ENCODE data around the gene SAMD14. TPM values are rescaled to one million over a fixed set of nuclear protein-coding genes. Genes with fewer than 3 reads are reported as not detected.

The SAMD14 gene
- total and polyA plus RNA-seq, 7 donors = 0.55 to 2.7 (median 1.0) TPM

DNA sequence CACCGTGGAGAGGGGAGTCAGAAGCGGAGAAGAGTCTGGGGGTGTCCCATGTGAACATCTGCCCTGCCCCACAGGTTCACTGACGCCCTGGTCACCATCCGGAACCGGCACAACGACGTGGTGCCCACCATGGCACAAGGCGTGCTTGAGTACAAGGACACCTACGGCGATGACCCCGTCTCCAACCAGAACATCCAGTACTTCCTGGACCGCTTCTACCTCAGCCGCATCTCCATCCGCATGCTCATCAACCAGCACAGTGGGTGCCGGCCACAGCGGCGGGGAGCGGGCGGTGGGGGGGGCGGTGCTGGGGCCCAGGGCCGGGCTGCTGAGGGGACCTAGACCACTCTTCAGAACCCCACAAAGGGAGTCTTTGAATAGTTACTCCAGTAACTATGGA is 24.1 kb downstream of the SAMD14 start:
- no peak for DNase-seq
- Histone ChIP-seq H3K36me3 (ENCODE audit: insufficient read depth in 1 of 2, low read depth in 1 of 2) (peaks cover 0 to 62% of the 10 kb centered on the region in 2 donors), H3K9me3 (no peaks in the 10 kb centered on the region), H3K27ac (no peak overlapping the region), H3K4me1 (peaks cover 37% of the 10 kb centered on the region), H3K4me3 (no peak overlapping the region), H3K27me3 (ENCODE audit: insufficient read depth in 3 of 3, low read length in 2 of 3) (no peaks in the 10 kb centered on the region)
- ATAC-seq = no peak
- WGBS, 3 donors = 89 to 92% (median 90%) methylated on average over 21 of the region's 21 CpGs
- intact Hi-C loops (cut with DNase I) = no loop called here
- TF ChIP-seq, protein P1, sequence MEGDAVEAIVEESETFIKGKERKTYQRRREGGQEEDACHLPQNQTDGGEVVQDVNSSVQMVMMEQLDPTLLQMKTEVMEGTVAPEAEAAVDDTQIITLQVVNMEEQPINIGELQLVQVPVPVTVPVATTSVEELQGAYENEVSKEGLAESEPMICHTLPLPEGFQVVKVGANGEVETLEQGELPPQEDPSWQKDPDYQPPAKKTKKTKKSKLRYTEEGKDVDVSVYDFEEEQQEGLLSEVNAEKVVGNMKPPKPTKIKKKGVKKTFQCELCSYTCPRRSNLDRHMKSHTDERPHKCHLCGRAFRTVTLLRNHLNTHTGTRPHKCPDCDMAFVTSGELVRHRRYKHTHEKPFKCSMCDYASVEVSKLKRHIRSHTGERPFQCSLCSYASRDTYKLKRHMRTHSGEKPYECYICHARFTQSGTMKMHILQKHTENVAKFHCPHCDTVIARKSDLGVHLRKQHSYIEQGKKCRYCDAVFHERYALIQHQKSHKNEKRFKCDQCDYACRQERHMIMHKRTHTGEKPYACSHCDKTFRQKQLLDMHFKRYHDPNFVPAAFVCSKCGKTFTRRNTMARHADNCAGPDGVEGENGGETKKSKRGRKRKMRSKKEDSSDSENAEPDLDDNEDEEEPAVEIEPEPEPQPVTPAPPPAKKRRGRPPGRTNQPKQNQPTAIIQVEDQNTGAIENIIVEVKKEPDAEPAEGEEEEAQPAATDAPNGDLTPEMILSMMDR (IDR thresholded peaks at IDR 0.05) = no peak

DNA sequence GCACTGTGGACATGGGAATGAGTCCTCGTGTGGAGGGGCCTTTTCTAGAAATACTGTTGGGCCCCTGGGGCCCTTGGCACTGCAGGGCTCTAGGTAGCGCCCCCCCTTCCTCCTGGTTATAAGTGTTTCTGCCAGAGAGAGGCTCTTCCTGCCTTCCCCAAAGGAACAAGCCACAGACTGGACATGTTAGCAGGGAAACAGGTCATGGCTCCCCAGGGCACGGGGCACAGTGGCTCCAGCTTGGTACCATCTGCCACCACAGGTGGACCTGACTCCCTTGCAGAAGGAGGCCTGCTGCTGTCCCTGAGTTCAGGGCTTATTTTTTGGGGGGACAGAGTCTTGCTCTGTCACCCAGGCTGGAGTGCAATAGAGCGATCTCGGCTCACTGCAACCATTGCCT is 26.0 kb downstream of the SAMD14 start:
- peaks cover 48% of the 10 kb centered on the region for H3K4me1 ChIP-seq
- H3K27me3 ChIP-seq (ENCODE audit: insufficient read depth in 3 of 3, low read length in 2 of 3) = no peaks in the 10 kb centered on the region
- no peak overlapping the region for H3K4me3 ChIP-seq
- no peak for ATAC-seq
- no peak for DNase-seq
- TF ChIP-seq, protein P1 (IDR thresholded peaks at IDR 0.05) = no peak
- H3K9me3 ChIP-seq = no peaks in the 10 kb centered on the region
- H3K27ac ChIP-seq = peak overlapping the region; percentile 88
- WGBS, 3 donors = 87 to 94% (median 92%) methylated on average over 5 of the region's 5 CpGs
- peaks cover 0 to 52% of the 10 kb centered on the region in 2 donors for H3K36me3 ChIP-seq (ENCODE audit: insufficient read depth in 1 of 2, low read depth in 1 of 2)
- intact Hi-C loops (cut with DNase I) = no loop called here

DNA sequence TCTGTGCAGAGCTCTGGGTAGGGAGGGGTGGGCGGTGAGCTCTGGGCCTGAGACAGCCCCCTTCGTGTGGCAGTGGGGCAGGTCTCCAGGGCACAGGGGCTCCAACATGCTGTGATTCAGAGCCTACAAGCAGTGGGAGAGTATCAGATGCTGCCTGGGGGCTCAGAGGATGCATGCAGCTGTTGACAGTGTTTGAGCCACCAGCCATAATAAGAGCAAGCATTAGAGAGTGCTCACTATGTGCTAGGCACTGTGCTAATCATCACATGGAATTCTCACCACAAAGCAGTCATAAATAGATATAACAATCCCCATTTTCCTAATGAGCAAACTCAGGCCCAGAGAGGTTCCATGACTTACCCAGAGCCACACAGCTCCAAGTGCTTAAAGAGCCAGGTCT is 26.7 kb downstream of the SAMD14 start:
- Histone ChIP-seq H3K27me3 (ENCODE audit: insufficient read depth in 3 of 3, low read length in 2 of 3) (no peaks in the 10 kb centered on the region), H3K4me3 (no peak overlapping the region), H3K36me3 (ENCODE audit: insufficient read depth in 1 of 2, low read depth in 1 of 2) (peaks cover 0 to 52% of the 10 kb centered on the region in 2 donors), H3K4me1 (peaks cover 55% of the 10 kb centered on the region), H3K27ac (peak overlapping the region; percentile 88), H3K9me3 (no peaks in the 10 kb centered on the region)
- TF ChIP-seq, protein P1 (IDR thresholded peaks at IDR 0.05) = no peak
- ATAC-seq (no peak), DNase-seq (no peak)
- intact Hi-C loops (cut with DNase I) = no loop called here
- 57 to 78% (median 62%) methylated on average over 2 of the region's 2 CpGs for WGBS, 3 donors

DNA sequence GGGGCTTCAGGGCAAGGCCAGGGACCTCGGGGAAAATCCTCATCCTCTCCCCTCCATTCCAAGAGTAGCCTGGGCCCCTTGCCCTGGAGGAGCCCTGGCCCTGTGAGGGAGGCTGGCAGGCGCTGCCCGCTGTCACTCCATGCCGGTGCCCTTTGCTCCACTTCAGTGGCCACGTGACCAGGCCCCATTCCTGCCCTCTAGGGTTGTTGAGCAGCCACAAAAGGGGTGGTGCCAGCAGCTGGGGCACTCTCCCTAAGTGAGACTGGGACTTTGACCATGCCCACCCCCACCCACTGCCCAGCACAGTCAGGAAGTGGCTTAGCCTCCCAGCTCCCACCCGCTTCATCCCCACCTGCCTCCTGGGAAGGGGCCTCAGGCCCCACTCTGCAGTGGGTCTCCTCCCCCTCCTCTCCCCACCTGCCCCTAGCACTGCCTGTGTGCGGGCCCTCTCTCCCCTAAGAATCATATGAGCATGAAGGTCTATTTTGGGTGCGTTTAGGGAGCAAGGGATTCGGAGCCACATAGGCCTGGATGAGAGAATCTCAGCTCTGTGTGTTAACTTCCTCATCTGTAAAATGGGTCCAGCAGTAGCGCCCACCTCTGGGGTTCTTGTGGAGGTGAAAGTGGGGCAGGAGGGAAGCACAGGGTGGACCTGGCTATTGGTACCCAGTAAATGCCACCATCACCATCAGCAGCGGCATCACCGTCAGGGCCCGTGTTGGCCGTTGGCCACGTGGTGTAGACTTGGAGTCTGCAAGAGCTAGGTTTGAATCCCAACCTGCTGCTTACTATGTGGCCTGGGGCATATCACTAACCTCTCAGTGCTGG is 27.6 kb downstream of the SAMD14 start:
- intact Hi-C loops (cut with DNase I) = no loop called here
- H3K27me3 ChIP-seq (ENCODE audit: insufficient read depth in 3 of 3, low read length in 2 of 3) = no peaks in the 10 kb centered on the region
- peaks cover 0 to 52% of the 10 kb centered on the region in 2 donors for H3K36me3 ChIP-seq (ENCODE audit: insufficient read depth in 1 of 2, low read depth in 1 of 2)
- WGBS, 3 donors = 37 to 50% (median 41%) methylated on average over 15 of the region's 15 CpGs
- peak overlapping the region; percentile 40 for H3K4me3 ChIP-seq
- ATAC-seq = peak; percentile 84 to 89 (median 86)
- H3K9me3 ChIP-seq = no peaks in the 10 kb centered on the region
- DNase-seq = peak; percentile 81 to 92
- peak overlapping the region; percentile 88 for H3K27ac ChIP-seq
- peaks cover 64% of the 10 kb centered on the region for H3K4me1 ChIP-seq
- TF ChIP-seq, protein P1 (IDR thresholded peaks at IDR 0.05) = no peak

All from psoas muscle (tissue), 8 donors.